Liver (tissue), 3 donors: ENCODE data around the gene CYSRT1.

Experiments
- JUND ChIP-seq, 2 donors: IDR thresholded peaks; 2 replicates each; pipeline ENCODE4 v1.6.1; 2016; ENCODE audit warnings: antibody characterized with exemption in 2 of 2
- TF ChIP-seq, protein P1 (sequence below): fragments of 150-350 bp; IDR thresholded peaks from 2 replicates; pipeline ENCODE4 v1.5.1; 2017; ENCODE audit warnings: improper control_type of control experiment, low read depth, low read length; ENCODE audit not compliant: missing input control
- TF ChIP-seq, protein P2 (sequence below): IDR thresholded peaks from 2 replicates; pipeline ENCODE4 v1.6.1; 2016; ENCODE audit warnings: antibody characterized with exemption, mild to moderate bottlenecking
- donor health status: healthy.
- donor health status: healthy.

DNA sequence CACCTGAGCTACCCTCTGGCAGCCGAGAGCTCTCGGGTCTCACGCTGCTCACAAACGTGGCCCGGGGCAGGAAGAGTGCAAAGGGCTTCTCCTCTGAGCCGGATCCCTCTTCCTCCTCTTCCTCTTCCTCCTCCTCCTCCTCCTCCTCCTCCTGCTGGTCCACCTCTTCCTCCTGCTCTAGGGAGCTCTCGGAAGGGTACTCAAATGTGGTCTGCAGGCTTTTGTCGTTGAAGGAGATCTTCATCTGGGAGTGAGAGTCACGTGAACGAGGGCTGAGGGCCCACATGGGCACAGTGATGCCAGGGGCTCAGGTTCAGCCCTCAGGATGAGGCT is 32.6 kb upstream of the CYSRT1 start:
- TF ChIP-seq, protein P1, sequence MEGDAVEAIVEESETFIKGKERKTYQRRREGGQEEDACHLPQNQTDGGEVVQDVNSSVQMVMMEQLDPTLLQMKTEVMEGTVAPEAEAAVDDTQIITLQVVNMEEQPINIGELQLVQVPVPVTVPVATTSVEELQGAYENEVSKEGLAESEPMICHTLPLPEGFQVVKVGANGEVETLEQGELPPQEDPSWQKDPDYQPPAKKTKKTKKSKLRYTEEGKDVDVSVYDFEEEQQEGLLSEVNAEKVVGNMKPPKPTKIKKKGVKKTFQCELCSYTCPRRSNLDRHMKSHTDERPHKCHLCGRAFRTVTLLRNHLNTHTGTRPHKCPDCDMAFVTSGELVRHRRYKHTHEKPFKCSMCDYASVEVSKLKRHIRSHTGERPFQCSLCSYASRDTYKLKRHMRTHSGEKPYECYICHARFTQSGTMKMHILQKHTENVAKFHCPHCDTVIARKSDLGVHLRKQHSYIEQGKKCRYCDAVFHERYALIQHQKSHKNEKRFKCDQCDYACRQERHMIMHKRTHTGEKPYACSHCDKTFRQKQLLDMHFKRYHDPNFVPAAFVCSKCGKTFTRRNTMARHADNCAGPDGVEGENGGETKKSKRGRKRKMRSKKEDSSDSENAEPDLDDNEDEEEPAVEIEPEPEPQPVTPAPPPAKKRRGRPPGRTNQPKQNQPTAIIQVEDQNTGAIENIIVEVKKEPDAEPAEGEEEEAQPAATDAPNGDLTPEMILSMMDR = no peak
- TF ChIP-seq, protein P2, sequence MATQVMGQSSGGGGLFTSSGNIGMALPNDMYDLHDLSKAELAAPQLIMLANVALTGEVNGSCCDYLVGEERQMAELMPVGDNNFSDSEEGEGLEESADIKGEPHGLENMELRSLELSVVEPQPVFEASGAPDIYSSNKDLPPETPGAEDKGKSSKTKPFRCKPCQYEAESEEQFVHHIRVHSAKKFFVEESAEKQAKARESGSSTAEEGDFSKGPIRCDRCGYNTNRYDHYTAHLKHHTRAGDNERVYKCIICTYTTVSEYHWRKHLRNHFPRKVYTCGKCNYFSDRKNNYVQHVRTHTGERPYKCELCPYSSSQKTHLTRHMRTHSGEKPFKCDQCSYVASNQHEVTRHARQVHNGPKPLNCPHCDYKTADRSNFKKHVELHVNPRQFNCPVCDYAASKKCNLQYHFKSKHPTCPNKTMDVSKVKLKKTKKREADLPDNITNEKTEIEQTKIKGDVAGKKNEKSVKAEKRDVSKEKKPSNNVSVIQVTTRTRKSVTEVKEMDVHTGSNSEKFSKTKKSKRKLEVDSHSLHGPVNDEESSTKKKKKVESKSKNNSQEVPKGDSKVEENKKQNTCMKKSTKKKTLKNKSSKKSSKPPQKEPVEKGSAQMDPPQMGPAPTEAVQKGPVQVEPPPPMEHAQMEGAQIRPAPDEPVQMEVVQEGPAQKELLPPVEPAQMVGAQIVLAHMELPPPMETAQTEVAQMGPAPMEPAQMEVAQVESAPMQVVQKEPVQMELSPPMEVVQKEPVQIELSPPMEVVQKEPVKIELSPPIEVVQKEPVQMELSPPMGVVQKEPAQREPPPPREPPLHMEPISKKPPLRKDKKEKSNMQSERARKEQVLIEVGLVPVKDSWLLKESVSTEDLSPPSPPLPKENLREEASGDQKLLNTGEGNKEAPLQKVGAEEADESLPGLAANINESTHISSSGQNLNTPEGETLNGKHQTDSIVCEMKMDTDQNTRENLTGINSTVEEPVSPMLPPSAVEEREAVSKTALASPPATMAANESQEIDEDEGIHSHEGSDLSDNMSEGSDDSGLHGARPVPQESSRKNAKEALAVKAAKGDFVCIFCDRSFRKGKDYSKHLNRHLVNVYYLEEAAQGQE = no peak
- TF ChIP-seq JUND (IDR thresholded peaks at IDR 0.05) = no peak
